GM18498 (cell line): ENCODE measurements around the gene C1orf50.
"Not testable (repeated sequence)": the region's sequence is repeated elsewhere in the genome, so short reads cannot be mapped to it uniquely, and the experiment has no call there.

ENCODE experiments used
- ATAC-seq: cut with Tn5 transposase; IDR thresholded peaks from one replicate; pipeline ENCODE4 v1.9.1; 2021; ENCODE audit warnings: mild to moderate bottlenecking, moderate library complexity; ENCODE audit not compliant: unreplicated experiment

Gene C1orf50

GRCh38 chr1:42766741-42767509 lies at the start of gene C1orf50, which contains the start of gene P3H1:
TSS of gene C1orf50 (plus strand) at chr1:42767249. CDS start at chr1:42767312, 63 bp downstream.
TSS of gene P3H1 (minus strand) at chr1:42767028. CDS start at chr1:42766971, 57 bp downstream.
- ATAC-seq = peak; percentile 91

- ATAC-seq = no peak
Measured at GRCh38 chr1:42720868-42721267, 46.2 kb upstream of the C1orf50 start.

- ATAC-seq = no peak
Measured at GRCh38 chr1:42721926-42722325, 45.1 kb upstream of the C1orf50 start.

- ATAC-seq = not testable (repeated sequence)
Measured at GRCh38 chr1:42722403-42722802, 44.6 kb upstream of the C1orf50 start.

GRCh38 chr1:42723511-42723910 lies 43.5 kb upstream of the C1orf50 start:
- no peak for ATAC-seq

- ATAC-seq = not testable (repeated sequence)
Measured at GRCh38 chr1:42725820-42726219, 41.2 kb upstream of the C1orf50 start.

GRCh38 chr1:42730002-42730401 lies 37.0 kb upstream of the C1orf50 start:
- no peak for ATAC-seq

GRCh38 chr1:42730988-42731387 lies 36.1 kb upstream of the C1orf50 start:
- no peak for ATAC-seq

GRCh38 chr1:42731585-42731984 lies 35.5 kb upstream of the C1orf50 start:
- ATAC-seq = no peak

GRCh38 chr1:42732126-42732680 lies 34.8 kb upstream of the C1orf50 start:
- no peak for ATAC-seq

GRCh38 chr1:42733415-42734200 lies 33.4 kb upstream of the C1orf50 start:
- no peak for ATAC-seq

- ATAC-seq = no peak
Measured at GRCh38 chr1:42734201-42735035, 32.6 kb upstream of the C1orf50 start.

GRCh38 chr1:42735056-42735455 lies 32.0 kb upstream of the C1orf50 start:
- no peak for ATAC-seq

- ATAC-seq = no peak
Measured at GRCh38 chr1:42735477-42736105, 31.5 kb upstream of the C1orf50 start.

GRCh38 chr1:42736152-42736551 lies 30.9 kb upstream of the C1orf50 start:
- ATAC-seq = no peak

- ATAC-seq = no peak
Measured at GRCh38 chr1:42736571-42737200, 30.4 kb upstream of the C1orf50 start.

- no peak for ATAC-seq
Measured at GRCh38 chr1:42737257-42737656, 29.8 kb upstream of the C1orf50 start.

GRCh38 chr1:42737986-42738677 lies 28.9 kb upstream of the C1orf50 start:
- no peak for ATAC-seq

- no peak for ATAC-seq
Measured at GRCh38 chr1:42738678-42739226, 28.3 kb upstream of the C1orf50 start.
